ENCODE data around the gene ATRNL1.

- TF ChIP-seq CTCF (IDR thresholded peaks at IDR 0.05) (no peak), POLR2A (IDR thresholded peaks at IDR 0.05) (no peak)
These were observed 853.9 kb downstream of the ATRNL1 start for GRCh38 chr10:115947104-115947503.
